IPS-11a (cell line): ENCODE measurements around the gene KRT24.

Source experiments
- H3K4me3 ChIP-seq: one replicate; pipeline ENCODE4 v1.5.1; 2013; ENCODE audit warnings: low read depth, low read length, control low read depth

Gene KRT24

GRCh38 chr17:40695874-40696472, 7.6 kb downstream of the KRT24 start:
- no peak overlapping the region for H3K4me3 ChIP-seq

DNA sequence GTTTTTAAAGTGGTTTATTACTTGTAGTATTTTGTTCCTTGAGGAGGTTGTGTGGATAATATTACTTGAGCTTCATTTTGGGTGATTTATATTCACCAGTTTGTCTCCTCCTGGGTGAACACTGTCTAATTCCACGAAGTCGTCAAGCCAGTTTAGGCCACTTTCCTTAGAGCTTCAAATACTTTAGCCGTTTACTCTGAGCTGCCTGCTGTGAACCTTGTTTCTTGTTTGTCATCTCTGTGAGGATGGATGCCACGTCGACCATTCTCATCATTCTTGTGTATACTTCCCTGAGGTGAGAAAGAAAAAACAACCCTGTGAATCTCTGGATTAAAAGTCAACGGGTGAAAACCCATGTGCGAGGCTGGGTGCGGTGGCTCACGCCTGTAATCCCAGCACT, 9.0 kb downstream of the KRT24 start:
- no peak overlapping the region for H3K4me3 ChIP-seq

DNA sequence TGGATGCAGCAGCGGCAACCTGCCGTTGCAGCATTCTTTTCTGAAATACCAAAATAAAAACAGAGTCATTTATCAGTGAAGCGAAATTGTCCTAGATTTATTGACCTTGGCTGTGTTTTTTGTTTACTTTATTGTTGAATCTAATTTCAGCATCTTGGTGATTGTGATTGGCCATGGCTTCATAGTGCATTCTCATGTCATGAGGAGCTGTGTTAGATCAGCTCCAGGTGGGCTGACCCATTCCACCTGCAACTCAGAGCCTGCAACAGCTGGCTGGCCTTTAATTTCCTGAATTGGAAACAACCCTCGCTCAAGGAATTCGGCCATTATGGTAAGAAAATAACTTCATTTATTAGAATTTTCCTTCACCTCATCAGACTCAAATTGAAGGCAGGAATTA, 16.4 kb downstream of the KRT24 start:
- no peak overlapping the region for H3K4me3 ChIP-seq

GRCh38 chr17:40686192-40686591, 17.4 kb downstream of the KRT24 start:
- no peak overlapping the region for H3K4me3 ChIP-seq

- no peak overlapping the region for H3K4me3 ChIP-seq
Measured at GRCh38 chr17:40680998-40681397, 22.6 kb downstream of the KRT24 start.

GRCh38 chr17:40679523-40679907, 24.0 kb downstream of the KRT24 start:
- no peak overlapping the region for H3K4me3 ChIP-seq

GRCh38 chr17:40678902-40679522, 24.5 kb downstream of the KRT24 start:
- no peak overlapping the region for H3K4me3 ChIP-seq

- H3K4me3 ChIP-seq: no peak overlapping the region
Measured at GRCh38 chr17:40675905-40676304, 27.6 kb downstream of the KRT24 start.

GRCh38 chr17:40672654-40673053, 30.9 kb downstream of the KRT24 start:
- H3K4me3 ChIP-seq: no peak overlapping the region

- no peak overlapping the region for H3K4me3 ChIP-seq
Measured at GRCh38 chr17:40671282-40671681, 32.3 kb downstream of the KRT24 start.

GRCh38 chr17:40666331-40666730, 37.2 kb downstream of the KRT24 start:
- H3K4me3 ChIP-seq: no peak overlapping the region

GRCh38 chr17:40664582-40665333, 38.8 kb downstream of the KRT24 start, which contains the start of gene KRT222:
Gene KRT222, minus strand, starts transcription at chr17:40665177. Its CDS starts 78 bp downstream, at chr17:40665099.
- peak within 1 kb of the TSS; percentile 31 for H3K4me3 ChIP-seq

GRCh38 chr17:40663252-40663651, 40.3 kb downstream of the KRT24 start:
- H3K4me3 ChIP-seq: no peak overlapping the region

DNA sequence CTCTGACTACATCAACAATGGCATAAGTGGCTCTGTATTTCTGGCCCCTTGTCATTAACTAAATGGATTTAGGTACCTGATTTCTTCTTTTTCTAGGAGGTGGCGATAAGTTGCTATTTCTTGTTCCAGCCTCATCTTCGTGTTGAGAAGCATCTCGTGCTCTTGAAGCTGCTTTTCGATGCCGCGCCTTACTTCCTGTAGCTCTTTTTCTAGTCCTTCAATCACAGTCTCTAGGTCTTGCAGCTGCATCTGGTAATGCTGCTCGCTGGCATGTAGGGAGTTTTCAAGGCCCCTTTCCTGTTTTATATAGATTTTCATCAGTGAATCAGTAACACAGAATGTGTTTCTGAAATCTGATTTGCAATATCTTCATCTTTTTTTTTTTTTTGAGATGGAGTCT, 43.6 kb downstream of the KRT24 start:
- no peak overlapping the region for H3K4me3 ChIP-seq

DNA sequence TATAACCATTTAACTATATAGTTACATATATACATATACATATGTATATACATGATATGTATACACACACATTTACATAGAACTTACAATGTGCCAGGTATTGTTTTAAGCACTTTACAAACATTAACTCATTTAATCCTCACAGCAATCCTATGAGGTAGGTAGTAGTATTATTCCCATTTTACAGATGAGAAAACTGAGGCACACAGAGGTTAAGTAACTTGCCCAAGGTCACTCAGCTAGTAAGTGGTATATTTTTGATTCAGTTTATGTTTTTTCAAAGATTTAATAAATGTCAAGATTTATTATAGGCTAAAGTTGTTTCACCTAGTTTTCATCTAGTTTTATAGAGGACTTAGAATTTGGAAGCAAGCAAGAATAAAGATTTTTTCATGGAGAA, 45.2 kb downstream of the KRT24 start:
- no peak overlapping the region for H3K4me3 ChIP-seq

- H3K4me3 ChIP-seq: no peak overlapping the region
Measured at GRCh38 chr17:40651939-40652338, 51.6 kb downstream of the KRT24 start.

DNA sequence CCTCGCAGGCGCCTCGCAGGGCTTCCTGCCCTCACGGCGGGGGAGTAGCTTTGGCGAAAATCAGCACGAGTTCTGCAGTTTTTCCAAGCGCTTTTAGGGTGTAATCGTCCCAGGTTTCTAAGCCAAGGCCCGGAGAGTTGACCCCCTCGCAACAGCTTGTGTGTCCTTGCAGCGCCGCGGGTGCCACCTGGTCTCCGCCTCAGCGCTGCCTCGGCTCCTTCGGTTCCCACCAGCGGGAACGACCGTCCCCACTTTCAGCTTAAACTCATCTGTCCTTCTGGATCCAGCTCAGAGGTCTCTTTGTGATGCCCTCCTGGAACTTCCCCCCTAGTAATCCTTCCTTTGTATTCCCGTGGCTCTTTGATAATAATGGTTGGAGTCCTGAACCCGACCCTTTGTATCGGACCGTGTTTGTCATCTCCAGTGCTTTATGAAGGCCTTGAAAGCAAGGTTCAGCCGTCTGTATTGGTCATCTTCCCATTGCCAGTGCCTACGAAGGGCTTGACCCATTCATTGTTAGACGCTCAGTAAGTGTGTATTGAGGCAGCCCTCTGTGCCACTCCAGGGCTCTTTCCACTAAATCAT, 55.1 kb downstream of the KRT24 start:
- peak overlapping the region; percentile 94 for H3K4me3 ChIP-seq
